C4-2B (cell line): ENCODE results near the gene MOB3C.

Experiments
- CTCF ChIP-seq: fragments of 450-650 bp; conservative IDR thresholded peaks from 2 replicates; pipeline ENCODE4 v1.5.1; 2017; ENCODE audit warnings: mild to moderate bottlenecking
- ZFX ChIP-seq: fragments of 450-650 bp; IDR thresholded peaks from 2 replicates; pipeline ENCODE4 v1.6.1; 2017

GRCh38 chr1:46621930-46622329 is 5.3 kb upstream of the MOB3C start:
- TF ChIP-seq CTCF (no peak), ZFX (no peak)
